Skin epidermis (tissue), 12 donors: ENCODE measurements around the gene PTPRM.

ENCODE experiments used
- H3K27ac ChIP-seq, 21 experiments: fragments of 200-600 bp; sonication (generic) in 11 of 21; one replicate each; pipeline ENCODE4 v1.5.0; 2020; ENCODE audit warnings: mild to moderate bottlenecking in 3 of 21, inconsistent platforms in 2 of 21, moderate library complexity in 2 of 21
- H3K4me3 ChIP-seq, 7 experiments: fragments of 200-600 bp; sonication (generic) in 2 of 7; one replicate each; pipeline ENCODE4 v1.5.0; 2020; ENCODE audit warnings: inconsistent platforms in 2 of 7, mild to moderate bottlenecking in 2 of 7, moderate library complexity in 1 of 7

PTPRM gene

GRCh38 chr18:8262221-8262620, 695.1 kb downstream of the PTPRM start:
- H3K27ac ChIP-seq, result no peak overlapping the region
- no peak overlapping the region for H3K4me3 ChIP-seq

GRCh38 chr18:8264116-8264515, 697.0 kb downstream of the PTPRM start:
- Histone ChIP-seq H3K27ac (no peak overlapping the region), H3K4me3 (no peak overlapping the region)

GRCh38 chr18:8264861-8265411, 697.8 kb downstream of the PTPRM start:
- no peak overlapping the region for H3K27ac ChIP-seq

GRCh38 chr18:8272254-8272653, 705.1 kb downstream of the PTPRM start:
- no peak overlapping the region for H3K4me3 ChIP-seq
- no peak overlapping the region for H3K27ac ChIP-seq

More at GRCh38 chr18:8264861-8265411, 697.8 kb downstream of the PTPRM start:
- no peak overlapping the region for H3K4me3 ChIP-seq

- no peak overlapping the region for H3K27ac ChIP-seq
Observed at GRCh38 chr18:8274370-8274769, 707.3 kb downstream of the PTPRM start.

GRCh38 chr18:8276406-8276805, 709.3 kb downstream of the PTPRM start:
- Histone ChIP-seq H3K27ac (no peak overlapping the region), H3K4me3 (no peak overlapping the region)

More at GRCh38 chr18:8274370-8274769, 707.3 kb downstream of the PTPRM start:
- no peak overlapping the region for H3K4me3 ChIP-seq

GRCh38 chr18:8277270-8277669, 710.2 kb downstream of the PTPRM start:
- H3K27ac ChIP-seq, result no peak overlapping the region
- H3K4me3 ChIP-seq, result no peak overlapping the region

- H3K27ac ChIP-seq, result no peak overlapping the region
- no peak overlapping the region for H3K4me3 ChIP-seq
Observed at GRCh38 chr18:8279346-8279745, 712.2 kb downstream of the PTPRM start.

- Histone ChIP-seq H3K27ac (no peak overlapping the region), H3K4me3 (no peak overlapping the region)
Observed at GRCh38 chr18:8279781-8280330, 712.7 kb downstream of the PTPRM start.

- no peak overlapping the region for H3K27ac ChIP-seq
- H3K4me3 ChIP-seq, result no peak overlapping the region
Observed at GRCh38 chr18:8283891-8284585, 716.9 kb downstream of the PTPRM start.

- Histone ChIP-seq H3K4me3 (no peak overlapping the region), H3K27ac (no peak overlapping the region)
Observed at GRCh38 chr18:8286303-8286702, 719.2 kb downstream of the PTPRM start.

GRCh38 chr18:8287196-8287885, 720.2 kb downstream of the PTPRM start:
- Histone ChIP-seq H3K4me3 (no peak overlapping the region), H3K27ac (no peak overlapping the region)

GRCh38 chr18:8288472-8289195, 721.5 kb downstream of the PTPRM start:
- Histone ChIP-seq H3K27ac (no peak overlapping the region), H3K4me3 (no peak overlapping the region)

GRCh38 chr18:8290435-8290834, 723.3 kb downstream of the PTPRM start:
- no peak overlapping the region for H3K4me3 ChIP-seq
- no peak overlapping the region for H3K27ac ChIP-seq

GRCh38 chr18:8290913-8291312, 723.8 kb downstream of the PTPRM start:
- Histone ChIP-seq H3K4me3 (no peak overlapping the region), H3K27ac (no peak overlapping the region)

- Histone ChIP-seq H3K4me3 (no peak overlapping the region), H3K27ac (no peak overlapping the region)
Observed at GRCh38 chr18:8293184-8293583, 726.1 kb downstream of the PTPRM start.

GRCh38 chr18:8296886-8297616, 729.9 kb downstream of the PTPRM start:
- Histone ChIP-seq H3K4me3 (no peak overlapping the region), H3K27ac (no peak overlapping the region)

- H3K27ac ChIP-seq, result no peak overlapping the region
- no peak overlapping the region for H3K4me3 ChIP-seq
Observed at GRCh38 chr18:8298186-8298585, 731.1 kb downstream of the PTPRM start.
